OCI-LY1 (cell line): ENCODE measurements around the gene STK38.

Source experiments
- EZH2 ChIP-seq: fragments of 200-600 bp; sonication (generic), shearing (Covaris generic); IDR thresholded peaks from 2 replicates; pipeline ENCODE4 v1.8.0; 2017; ENCODE audit warnings: borderline replicate concordance, mixed run types, mild to moderate bottlenecking, antibody characterized with exemption, low read length, moderate library complexity, mixed read lengths
- TF ChIP-seq, protein P1 (sequence below): fragments of 200-600 bp; sonication (generic), shearing (Covaris generic); IDR thresholded peaks from 2 replicates; pipeline ENCODE4 v1.5.1; 2017; ENCODE audit warnings: mild to moderate bottlenecking, antibody characterized with exemption, low read length, moderate library complexity, mixed read lengths

DNA sequence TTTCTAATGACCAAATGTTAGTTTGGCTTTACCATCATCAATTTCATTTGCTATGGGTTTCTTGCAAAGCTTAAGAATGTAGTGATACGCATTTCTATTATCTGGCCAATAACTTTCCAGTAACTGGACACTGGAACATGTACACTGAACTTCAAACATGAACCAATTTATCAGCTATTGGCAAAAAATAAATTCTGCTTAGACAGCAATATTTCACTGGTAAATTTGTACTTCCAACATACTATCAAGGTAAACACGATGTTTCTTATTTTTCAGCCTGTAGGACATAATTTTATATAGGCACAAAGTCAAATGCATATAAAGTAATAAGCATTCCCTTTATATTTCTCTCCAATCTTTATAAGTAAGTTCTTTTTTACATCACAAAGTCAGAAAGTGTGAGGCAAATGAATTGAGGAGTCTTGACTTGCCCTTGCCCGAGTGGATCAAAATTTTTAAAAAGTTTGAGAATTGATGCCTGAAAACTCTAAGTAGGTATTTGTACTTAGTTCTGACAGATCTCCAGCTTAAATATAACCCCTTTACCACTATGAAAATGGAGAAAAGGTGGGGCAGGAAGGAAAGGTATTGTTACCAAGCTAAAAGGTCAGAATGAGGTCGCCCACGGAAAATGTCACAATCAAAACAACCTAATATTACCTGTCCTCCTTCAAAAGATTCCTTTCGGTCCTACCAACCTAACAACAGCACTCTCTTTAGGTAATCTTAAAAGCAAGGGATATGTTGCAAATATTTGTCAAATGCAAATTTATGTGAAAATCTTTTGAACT is 41.3 kb downstream of the STK38 start:
- TF ChIP-seq, protein P1, sequence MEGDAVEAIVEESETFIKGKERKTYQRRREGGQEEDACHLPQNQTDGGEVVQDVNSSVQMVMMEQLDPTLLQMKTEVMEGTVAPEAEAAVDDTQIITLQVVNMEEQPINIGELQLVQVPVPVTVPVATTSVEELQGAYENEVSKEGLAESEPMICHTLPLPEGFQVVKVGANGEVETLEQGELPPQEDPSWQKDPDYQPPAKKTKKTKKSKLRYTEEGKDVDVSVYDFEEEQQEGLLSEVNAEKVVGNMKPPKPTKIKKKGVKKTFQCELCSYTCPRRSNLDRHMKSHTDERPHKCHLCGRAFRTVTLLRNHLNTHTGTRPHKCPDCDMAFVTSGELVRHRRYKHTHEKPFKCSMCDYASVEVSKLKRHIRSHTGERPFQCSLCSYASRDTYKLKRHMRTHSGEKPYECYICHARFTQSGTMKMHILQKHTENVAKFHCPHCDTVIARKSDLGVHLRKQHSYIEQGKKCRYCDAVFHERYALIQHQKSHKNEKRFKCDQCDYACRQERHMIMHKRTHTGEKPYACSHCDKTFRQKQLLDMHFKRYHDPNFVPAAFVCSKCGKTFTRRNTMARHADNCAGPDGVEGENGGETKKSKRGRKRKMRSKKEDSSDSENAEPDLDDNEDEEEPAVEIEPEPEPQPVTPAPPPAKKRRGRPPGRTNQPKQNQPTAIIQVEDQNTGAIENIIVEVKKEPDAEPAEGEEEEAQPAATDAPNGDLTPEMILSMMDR, result no peak
- TF ChIP-seq EZH2, result no peak
